SK-N-SH (cell line): ENCODE measurements around the gene DNAH1.

Source experiments
- CTCF ChIP-seq: fragments of 200-600 bp; sonication (generic); IDR thresholded peaks from 2 replicates; pipeline ENCODE4 v1.6.1; 2017; ENCODE audit warnings: antibody characterized with exemption, mild to moderate bottlenecking, moderate library complexity
- EZH2phosphoT487 ChIP-seq: fragments of 200-600 bp; sonication (generic); IDR thresholded peaks from 2 replicates; pipeline ENCODE4 v1.6.1; 2017; ENCODE audit warnings: low read depth, mixed run types, mild to moderate bottlenecking, antibody characterized with exemption, moderate library complexity, borderline replicate concordance
- JUND ChIP-seq: IDR thresholded peaks from 2 replicates; pipeline ENCODE4 v1.4.0; 2012
- MAX ChIP-seq: IDR thresholded peaks from 2 replicates; pipeline ENCODE4 v1.4.0; 2012; ENCODE audit warnings: low read depth
- RAD21 ChIP-seq: IDR thresholded peaks from 2 replicates; pipeline ENCODE4 v1.6.1; 2012; ENCODE audit warnings: mild to moderate bottlenecking, low read length
- REST ChIP-seq: IDR thresholded peaks from 2 replicates; pipeline ENCODE4 v1.6.1; 2012; ENCODE audit warnings: mild to moderate bottlenecking, low read depth, low read length, moderate library complexity
- SMC3 ChIP-seq: IDR thresholded peaks from 2 replicates; pipeline ENCODE4 v1.6.1; 2012; ENCODE audit warnings: low read depth, low read length, improper control_type of control experiment
- TAF1 ChIP-seq: IDR thresholded peaks from 2 replicates; pipeline ENCODE4 v1.6.1; 2012; ENCODE audit warnings: low read depth, mild to moderate bottlenecking, low read length, moderate library complexity, borderline replicate concordance
- ZBTB33 ChIP-seq: IDR thresholded peaks from 2 replicates; pipeline ENCODE4 v1.4.0; 2012; ENCODE audit warnings: low read depth, borderline replicate concordance

GRCh38 chr3:52372822-52373504 lies 56.8 kb downstream of the DNAH1 start:
- TF ChIP-seq EZH2phosphoT487 (no peak), RAD21 (no peak), CTCF (no peak), ZBTB33 (no peak), SMC3 (no peak), MAX (no peak), TAF1 (no peak), REST (no peak), JUND (no peak)
